Gastroesophageal sphincter (tissue), 4 donors: ENCODE data around the gene FNIP2. TPM values are rescaled to one million over a fixed set of nuclear protein-coding genes. Genes with fewer than 3 reads are reported as not detected.
A peak's percentile ranks its signal among the peaks of the same experiment; 100 is the strongest.

ENCODE experiments used
- ATAC-seq: fragments of 150-250 bp; one replicate; pipeline ENCODE4 v1.9.1; 2016; ENCODE audit warnings: mild to moderate bottlenecking, moderate library complexity
- H3K27ac ChIP-seq, 4 donors: fragments of 200-600 bp; sonication (generic) in 3 of 4; 1 replicate in 3 of 4; 2 replicates in 1 of 4; pipeline ENCODE4 v1.5.1; 2016 to 2019
- H3K27me3 ChIP-seq: fragments of 200-600 bp; sonication (generic); one replicate; pipeline ENCODE4 v1.5.1; 2019
- H3K36me3 ChIP-seq, 2 donors: fragments of 200-600 bp; sonication (generic); one replicate each; pipeline ENCODE4 v1.5.1; 2019; ENCODE audit warnings: control low read depth in 1 of 2
- H3K4me1 ChIP-seq, 3 donors: fragments of 200-600 bp; sonication (generic); 1 replicate in 2 of 3; 2 replicates in 1 of 3; pipeline ENCODE4 v1.5.1; 2016 to 2019; ENCODE audit warnings: control low read depth in 2 of 3
- H3K4me3 ChIP-seq, 2 donors: fragments of 200-600 bp; sonication (generic); one replicate each; pipeline ENCODE4 v1.5.1; 2019; ENCODE audit warnings: mild to moderate bottlenecking in 1 of 2, moderate library complexity in 1 of 2
- H3K9me3 ChIP-seq, 3 donors: fragments of 200-600 bp; sonication (generic); one replicate each; pipeline ENCODE4 v1.5.1; 2017 to 2019; ENCODE audit warnings: control low read depth in 2 of 3
- EP300 ChIP-seq: sonication (generic); formaldehyde crosslinking; IDR thresholded peaks from one replicate; pipeline ENCODE4 v1.6.1; 2017; ENCODE audit warnings: antibody characterized with exemption, mild to moderate bottlenecking
- POLR2A ChIP-seq, 2 donors: fragments of 450-650 bp; IDR thresholded peaks; one replicate each; pipeline ENCODE4 v1.6.1; 2017; ENCODE audit warnings: antibody characterized with exemption in 2 of 2, mild to moderate bottlenecking in 2 of 2, moderate library complexity in 1 of 2
- POLR2AphosphoS5 ChIP-seq: sonication (generic); formaldehyde crosslinking; IDR thresholded peaks from one replicate; pipeline ENCODE4 v1.6.1; 2017; ENCODE audit warnings: antibody characterized with exemption
- WGBS, 2 donors: methylation state at CpG; one replicate each; pipeline ENCODE4 v1.1.5; 2018; ENCODE audit warnings: low coverage in 1 of 2; 5-methylcytosine and 5-hydroxymethylcytosine counted together
- total RNA-seq, 4 donors: library from RNA; depleted of rRNA; stranded (reverse); fragments of >200 nt; gene quantifications; one replicate each; pipeline ENCODE4 v1.1.0, GENCODE V29; 2016
- TF ChIP-seq, protein P1 (sequence below), 4 experiments: fragments of 200-600 bp in 2 of 4; fragments of 450-650 bp in 2 of 4; sonication (generic) in 1 of 4; IDR thresholded peaks; one replicate each; pipeline ENCODE4 v1.5.1; 2017 to 2019; ENCODE audit warnings: antibody characterized with exemption in 4 of 4, mild to moderate bottlenecking in 2 of 4, moderate library complexity in 2 of 4

Gene FNIP2
- 100 to 1,000 TPM in 1 of 4 donors, 10 to 100 TPM in 3; 53.0 to 135 (median 70.5) TPM for total RNA-seq

DNA sequence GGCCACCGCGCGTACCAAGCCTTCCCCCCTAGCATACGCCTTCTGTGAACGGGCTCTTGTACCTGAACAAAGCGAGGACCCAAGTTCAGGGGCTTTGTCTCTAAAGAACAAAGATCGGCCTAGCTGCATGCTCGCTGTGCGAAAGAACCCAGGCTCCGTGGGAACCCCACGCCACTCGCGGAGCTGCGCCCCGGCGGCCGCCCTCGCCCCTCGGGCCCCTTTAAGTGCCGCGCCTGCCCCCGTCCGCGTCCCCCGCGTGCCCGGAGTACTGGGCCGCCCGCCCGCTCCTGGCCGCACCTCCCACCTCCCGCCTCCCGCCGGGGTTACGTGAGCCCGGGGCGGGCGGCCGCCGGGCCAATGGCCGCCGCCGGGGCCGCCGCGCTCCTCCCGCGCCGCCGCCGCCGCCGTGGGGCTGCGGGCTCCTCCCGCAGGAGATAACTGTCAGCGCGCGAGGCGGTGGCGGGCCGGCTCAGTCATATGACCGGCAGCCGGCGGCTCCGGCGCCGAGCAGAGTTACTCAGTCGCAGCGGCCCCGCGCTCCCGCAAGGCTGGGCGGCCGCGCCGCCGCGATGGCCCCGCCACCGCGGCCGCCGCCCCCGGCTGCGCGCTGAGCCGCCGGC is at the start of gene FNIP2:
TSS of gene FNIP2 (plus strand) at position 472 of the 620 bp plus-strand sequence. CDS start 187 bp downstream, outside the sequence.
- H3K27ac ChIP-seq, result peak within 1 kb of the TSS; percentile 82 to 97 (median 94)
- H3K4me3 ChIP-seq, result peak within 1 kb of the TSS; percentile 83 to 84
- TF ChIP-seq, protein P1, sequence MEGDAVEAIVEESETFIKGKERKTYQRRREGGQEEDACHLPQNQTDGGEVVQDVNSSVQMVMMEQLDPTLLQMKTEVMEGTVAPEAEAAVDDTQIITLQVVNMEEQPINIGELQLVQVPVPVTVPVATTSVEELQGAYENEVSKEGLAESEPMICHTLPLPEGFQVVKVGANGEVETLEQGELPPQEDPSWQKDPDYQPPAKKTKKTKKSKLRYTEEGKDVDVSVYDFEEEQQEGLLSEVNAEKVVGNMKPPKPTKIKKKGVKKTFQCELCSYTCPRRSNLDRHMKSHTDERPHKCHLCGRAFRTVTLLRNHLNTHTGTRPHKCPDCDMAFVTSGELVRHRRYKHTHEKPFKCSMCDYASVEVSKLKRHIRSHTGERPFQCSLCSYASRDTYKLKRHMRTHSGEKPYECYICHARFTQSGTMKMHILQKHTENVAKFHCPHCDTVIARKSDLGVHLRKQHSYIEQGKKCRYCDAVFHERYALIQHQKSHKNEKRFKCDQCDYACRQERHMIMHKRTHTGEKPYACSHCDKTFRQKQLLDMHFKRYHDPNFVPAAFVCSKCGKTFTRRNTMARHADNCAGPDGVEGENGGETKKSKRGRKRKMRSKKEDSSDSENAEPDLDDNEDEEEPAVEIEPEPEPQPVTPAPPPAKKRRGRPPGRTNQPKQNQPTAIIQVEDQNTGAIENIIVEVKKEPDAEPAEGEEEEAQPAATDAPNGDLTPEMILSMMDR (IDR thresholded peaks at IDR 0.05), result no peak
- TF ChIP-seq POLR2A (IDR thresholded peaks at IDR 0.05), result peak; percentile 62 to 82
- no peaks in the 10 kb centered on the region for H3K27me3 ChIP-seq
- peak; percentile 97 for ATAC-seq
- H3K4me1 ChIP-seq, result peaks cover 7 to 63% (median 25%) of the 10 kb centered on the region in 3 donors
- no peaks in the 10 kb centered on the region for H3K9me3 ChIP-seq
- no peaks in the 10 kb centered on the region for H3K36me3 ChIP-seq
- 2% methylated on average over 7 of the region's 88 CpGs; no CpG with 5 or more reads in 1 of the 2 donors for WGBS, 2 donors

DNA sequence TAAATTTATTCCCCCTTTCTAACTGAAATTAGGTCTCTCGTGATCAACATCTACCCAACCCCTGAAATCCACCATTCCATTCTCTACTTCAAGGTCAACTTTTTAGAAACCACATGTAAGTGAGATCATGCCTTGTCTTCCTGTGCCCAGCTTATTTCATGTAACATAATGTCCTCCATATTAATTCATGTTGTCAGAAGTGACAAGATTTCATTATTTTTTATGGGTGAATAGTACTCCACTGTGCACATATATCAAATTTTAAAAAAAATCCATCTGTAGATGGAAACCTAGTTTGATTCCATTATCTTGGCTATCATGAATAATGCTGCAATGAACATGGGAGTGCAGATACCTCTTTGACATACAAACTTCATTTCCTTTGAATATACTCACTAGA is 47.1 kb upstream of the FNIP2 start:
- no peak for ATAC-seq
- Histone ChIP-seq H3K27ac (no peak overlapping the region), H3K4me1 (peaks cover 2 to 24% (median 3%) of the 10 kb centered on the region in 3 donors), H3K9me3 (no peaks in the 10 kb centered on the region), H3K27me3 (no peaks in the 10 kb centered on the region), H3K36me3 (peaks cover 0 to 43% of the 10 kb centered on the region in 2 donors), H3K4me3 (peak overlapping the region in 1 of 2 donors; percentile 77)
- TF ChIP-seq, protein P1 (IDR thresholded peaks at IDR 0.05), result no peak
- TF ChIP-seq EP300, result no peak
- no peak for TF ChIP-seq POLR2AphosphoS5
- TF ChIP-seq POLR2A (IDR thresholded peaks at IDR 0.05), result no peak
- WGBS, 2 donors, result 89 to 92% methylated on average over 1 of the region's 1 CpG

DNA sequence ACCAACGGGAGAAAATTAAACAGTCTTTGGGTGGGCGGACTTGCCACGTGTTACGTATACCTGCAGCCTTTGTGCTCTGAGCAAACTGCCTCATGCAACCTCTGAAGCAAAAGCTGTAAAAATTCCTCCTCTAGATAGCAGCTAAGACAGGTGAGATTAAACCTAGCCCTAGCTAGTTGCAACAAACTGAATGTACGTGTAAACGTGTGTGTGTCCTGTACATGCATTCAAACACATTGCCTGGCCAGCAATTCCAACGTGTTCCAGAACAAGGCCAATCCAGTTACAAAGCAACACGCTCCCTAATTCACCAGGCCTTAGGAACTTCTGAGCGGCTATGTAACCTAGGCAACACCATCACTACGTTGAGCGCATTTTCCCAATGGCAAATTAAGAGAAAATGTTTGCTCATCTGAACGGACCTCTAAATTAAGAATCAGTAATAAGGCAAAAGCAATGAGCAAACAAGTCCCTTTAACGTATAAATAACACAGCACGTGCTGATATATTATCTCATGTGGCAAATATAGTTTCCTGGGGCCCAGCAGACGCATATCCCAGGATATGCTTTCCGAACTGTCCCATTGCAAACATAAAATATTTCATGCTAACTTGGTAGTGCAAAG is 46.4 kb upstream of the FNIP2 start:
- WGBS, 2 donors, result 6 to 14% methylated on average over 15 to 16 of the region's 16 CpGs
- H3K36me3 ChIP-seq, result peaks cover 0 to 36% of the 10 kb centered on the region in 2 donors
- peaks cover 2 to 24% (median 3%) of the 10 kb centered on the region in 3 donors for H3K4me1 ChIP-seq
- H3K9me3 ChIP-seq, result no peaks in the 10 kb centered on the region
- peak overlapping the region; percentile 77 to 99 for H3K4me3 ChIP-seq
- no peaks in the 10 kb centered on the region for H3K27me3 ChIP-seq
- peak; percentile 29 for ATAC-seq
- no peak for TF ChIP-seq EP300
- TF ChIP-seq POLR2A (IDR thresholded peaks at IDR 0.05), result no peak
- TF ChIP-seq, protein P1 (IDR thresholded peaks at IDR 0.05), result no peak
- no peak for TF ChIP-seq POLR2AphosphoS5
- H3K27ac ChIP-seq, result peak overlapping the region; percentile 84 to 96 (median 91)

DNA sequence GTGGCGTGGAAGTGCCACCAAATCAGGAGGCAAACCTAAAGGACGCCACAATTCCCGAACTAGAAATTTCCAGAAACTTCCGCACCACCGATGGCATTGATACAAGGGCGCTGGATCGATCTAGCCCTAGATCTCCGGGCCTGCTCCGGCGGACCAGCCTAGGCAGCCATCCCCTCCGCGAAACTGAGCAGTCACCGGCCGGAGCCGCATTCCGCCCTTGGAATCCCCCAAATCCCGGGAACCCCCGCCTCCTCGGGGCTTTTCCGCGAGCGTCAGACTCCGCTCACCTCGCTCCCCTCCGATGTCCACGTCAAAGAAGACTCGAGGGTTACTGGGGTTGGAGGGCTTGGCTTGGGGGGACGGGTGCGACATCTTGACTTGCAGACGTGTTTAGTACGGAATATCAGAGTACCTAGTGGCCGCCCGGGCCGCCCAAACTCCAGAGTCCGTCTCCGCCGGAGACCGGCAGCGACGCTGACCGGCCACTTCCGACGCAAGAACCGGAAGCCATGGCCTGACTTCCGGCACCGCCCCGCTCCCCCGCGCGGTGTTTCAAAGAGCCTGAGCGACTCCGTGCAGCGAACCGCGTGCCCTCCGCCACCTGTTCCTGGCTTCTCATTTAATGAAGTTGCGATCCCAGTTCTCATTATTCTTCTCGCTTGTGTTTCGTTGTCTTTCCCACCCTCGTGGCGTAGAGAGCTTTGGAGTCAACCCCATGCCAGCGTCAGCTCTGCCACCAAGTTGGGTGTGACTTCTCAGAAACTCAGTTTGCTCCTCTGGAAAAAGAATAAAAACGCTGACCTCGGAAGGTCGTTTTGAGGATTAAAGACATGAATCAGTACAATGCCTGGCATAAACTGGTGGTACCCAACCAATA is 45.7 kb upstream of the FNIP2 start, which contains the start of gene PPID:
TSS of gene PPID (minus strand) at position 480 of the 877 bp plus-strand sequence. CDS start at position 372, 108 bp downstream.
- Histone ChIP-seq H3K36me3 (peaks cover 0 to 28% of the 10 kb centered on the region in 2 donors), H3K27me3 (no peaks in the 10 kb centered on the region), H3K27ac (peak within 1 kb of the TSS; percentile 84 to 96 (median 91)), H3K4me1 (peaks cover 2 to 24% (median 3%) of the 10 kb centered on the region in 3 donors), H3K4me3 (peak within 1 kb of the TSS; percentile 77 to 99), H3K9me3 (no peaks in the 10 kb centered on the region)
- TF ChIP-seq POLR2AphosphoS5, result peak; percentile 77
- TF ChIP-seq, protein P1 (IDR thresholded peaks at IDR 0.05), result no peak
- TF ChIP-seq POLR2A (IDR thresholded peaks at IDR 0.05), result peak; percentile 48 to 70
- peak; percentile 97 for ATAC-seq
- 0% methylated on average over 9 to 35 of the region's 65 CpGs for WGBS, 2 donors
